ENCODE measurements around the gene PRAMEF20. TPM values are rescaled to one million over a fixed set of nuclear protein-coding genes. Genes with fewer than 3 reads are reported as not detected.
"Not testable (repeated sequence)": the region's sequence is repeated elsewhere in the genome, so short reads cannot be mapped to it uniquely, and the experiment has no call there.

The PRAMEF20 gene
- not detected for total RNA-seq

- not testable (repeated sequence) for DNase-seq
Observed at GRCh38 chr1:13410150-13410549, at the start of gene PRAMEF20. PRAMEF20 (plus strand) TSS chr1:13410450; CDS start chr1:13416355, 5,905 bp downstream.

GRCh38 chr1:13362364-13362763 lies 47.9 kb upstream of the PRAMEF20 start:
- not testable (repeated sequence) for DNase-seq

DNA sequence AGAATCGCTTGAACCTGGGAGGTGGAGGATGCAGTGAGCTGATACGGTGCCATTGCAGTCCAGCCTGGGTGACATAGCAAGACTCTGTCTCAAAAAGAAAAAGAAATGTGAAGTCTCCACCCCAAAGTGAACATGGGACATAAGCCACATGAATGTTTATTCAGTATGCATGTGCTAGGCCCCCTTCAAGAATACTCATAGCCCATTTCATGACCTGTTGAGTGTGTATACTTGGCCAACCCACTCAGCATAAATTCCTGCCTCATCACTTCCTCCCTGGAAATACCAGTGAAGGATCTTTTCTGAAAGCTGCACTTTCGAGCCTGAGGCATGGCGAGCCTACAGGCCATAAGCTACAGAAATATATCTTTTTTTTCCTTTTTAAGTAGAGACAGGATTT lies 45.3 kb upstream of the PRAMEF20 start:
- DNase-seq: not testable (repeated sequence)

- not testable (repeated sequence) for DNase-seq
Observed at GRCh38 chr1:13366536-13366935, 43.7 kb upstream of the PRAMEF20 start.

DNA sequence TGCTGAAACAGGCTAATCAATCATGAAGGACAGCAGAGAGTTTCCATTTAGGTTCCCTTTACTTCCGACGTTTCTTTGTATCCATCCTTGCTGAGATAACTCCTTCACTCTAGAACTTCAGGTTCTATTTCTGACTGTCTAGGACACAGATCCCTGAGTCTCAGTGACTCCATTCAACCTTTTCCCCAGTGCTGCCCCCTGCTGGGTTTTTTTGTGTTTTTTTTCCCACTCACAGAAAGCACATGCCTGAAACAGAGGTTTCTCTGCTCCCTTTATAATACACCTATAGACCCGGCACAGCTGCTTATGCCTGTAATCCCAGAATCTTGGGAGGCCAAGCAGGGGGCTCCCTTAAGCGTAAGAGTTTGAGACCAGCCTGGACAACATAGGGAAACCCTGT lies 41.7 kb upstream of the PRAMEF20 start:
- DNase-seq: peak; percentile 36

GRCh38 chr1:13378983-13379382 lies 31.3 kb upstream of the PRAMEF20 start:
- not testable (repeated sequence) for DNase-seq

DNA sequence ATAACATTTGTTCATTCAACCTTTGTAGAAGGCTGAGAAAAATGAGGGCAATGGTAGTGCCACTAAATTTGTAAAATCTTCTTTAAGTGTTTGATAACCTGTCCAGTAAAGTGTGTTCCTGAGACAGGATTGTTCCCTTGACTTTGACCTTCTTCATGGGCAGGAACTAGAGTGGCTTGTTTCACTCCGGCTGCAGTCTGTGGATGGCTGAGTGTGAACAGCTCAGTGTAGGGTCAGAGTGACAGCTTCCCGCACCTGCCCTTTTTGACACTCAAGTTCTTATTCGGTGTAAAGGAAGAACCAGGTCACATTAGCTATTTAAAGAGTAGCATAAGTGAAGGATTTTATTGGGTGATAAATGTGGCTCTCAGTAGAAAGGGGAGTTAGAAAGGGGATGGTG lies 29.9 kb upstream of the PRAMEF20 start:
- DNase-seq: not testable (repeated sequence)

GRCh38 chr1:13389332-13389731 lies 20.9 kb upstream of the PRAMEF20 start, which contains the start of gene PRAMEF17:
PRAMEF17 (plus strand) TSS chr1:13389632; CDS start chr1:13389658, 26 bp downstream.
- DNase-seq: not testable (repeated sequence)

DNA sequence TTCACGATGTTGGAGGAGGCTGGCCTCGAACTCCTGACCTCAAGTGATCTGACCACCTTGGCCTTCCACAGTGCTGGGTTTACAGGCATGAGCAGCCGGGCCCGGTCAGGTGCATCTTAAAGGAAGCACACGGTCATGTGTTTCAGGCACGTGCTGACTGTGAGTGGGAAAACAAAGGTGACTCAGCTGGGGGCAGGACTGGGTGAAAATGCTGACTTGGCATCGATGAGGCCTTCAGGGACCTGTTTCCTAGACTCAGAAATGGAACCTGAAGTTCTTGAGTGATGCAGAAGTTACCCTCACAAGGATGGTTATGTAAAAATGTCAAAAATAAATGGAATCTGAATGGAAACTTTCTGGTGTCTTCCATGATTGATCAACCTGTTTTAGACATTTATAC lies 17.2 kb upstream of the PRAMEF20 start:
- DNase-seq: not testable (repeated sequence)

DNA sequence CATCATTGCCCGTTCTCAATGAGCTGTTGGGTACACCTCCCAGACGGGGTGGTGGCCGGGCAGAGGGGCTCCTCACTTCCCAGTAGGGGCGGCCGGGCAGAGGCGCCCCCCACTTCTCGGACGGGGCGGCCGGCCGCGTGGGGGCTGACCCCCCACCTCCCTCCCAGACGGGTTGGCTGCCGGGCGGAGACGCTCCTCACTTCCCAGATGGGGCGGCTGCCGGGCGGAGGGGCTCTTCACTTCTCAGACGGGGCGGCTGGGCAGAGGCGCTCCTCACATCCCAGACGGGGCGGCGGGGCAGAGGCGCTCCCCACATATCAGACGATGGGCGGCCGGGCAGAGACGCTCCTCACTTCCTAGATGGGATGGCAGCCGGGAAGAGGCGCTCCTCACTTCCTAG lies 15.5 kb upstream of the PRAMEF20 start:
- not testable (repeated sequence) for DNase-seq

DNA sequence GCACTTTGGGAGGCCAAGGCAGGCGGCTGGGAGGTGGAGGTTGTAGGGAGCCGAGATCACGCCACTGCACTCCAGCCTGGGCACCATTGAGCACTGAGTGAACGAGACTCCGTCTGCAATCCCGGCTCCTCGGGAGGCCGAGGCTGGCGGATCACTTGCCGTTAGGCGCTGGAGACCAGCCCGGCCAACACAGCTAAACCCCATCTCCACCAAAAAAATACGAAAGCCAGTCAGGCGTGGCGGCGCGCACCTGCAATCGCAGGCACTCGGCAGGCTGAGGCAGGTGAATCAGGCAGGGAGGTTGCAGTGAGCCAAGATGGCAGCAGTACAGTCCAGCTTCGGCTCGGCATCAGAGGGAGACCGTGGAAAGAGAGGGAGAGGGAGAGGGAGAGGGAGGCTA lies 14.9 kb upstream of the PRAMEF20 start:
- DNase-seq: not testable (repeated sequence)

DNA sequence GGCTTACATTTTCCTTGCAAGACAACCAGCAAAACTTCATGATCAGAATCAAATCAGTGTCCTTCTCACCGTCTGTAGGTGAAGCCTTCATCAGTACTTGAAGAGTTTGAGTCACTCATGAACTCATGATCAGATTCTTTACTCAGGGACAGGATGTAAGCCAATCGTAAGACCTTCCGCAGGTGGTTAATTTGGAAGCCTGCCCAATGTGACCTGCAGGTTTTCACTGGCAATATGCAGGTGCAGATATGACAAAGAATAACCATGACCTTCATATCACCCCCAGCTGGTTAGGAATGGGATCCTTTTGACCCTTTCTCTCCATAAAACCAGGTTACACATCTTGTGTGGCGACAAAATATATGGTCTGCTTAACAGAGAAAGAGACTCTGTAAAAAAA lies 2.4 kb upstream of the PRAMEF20 start:
- no peak for DNase-seq

DNA sequence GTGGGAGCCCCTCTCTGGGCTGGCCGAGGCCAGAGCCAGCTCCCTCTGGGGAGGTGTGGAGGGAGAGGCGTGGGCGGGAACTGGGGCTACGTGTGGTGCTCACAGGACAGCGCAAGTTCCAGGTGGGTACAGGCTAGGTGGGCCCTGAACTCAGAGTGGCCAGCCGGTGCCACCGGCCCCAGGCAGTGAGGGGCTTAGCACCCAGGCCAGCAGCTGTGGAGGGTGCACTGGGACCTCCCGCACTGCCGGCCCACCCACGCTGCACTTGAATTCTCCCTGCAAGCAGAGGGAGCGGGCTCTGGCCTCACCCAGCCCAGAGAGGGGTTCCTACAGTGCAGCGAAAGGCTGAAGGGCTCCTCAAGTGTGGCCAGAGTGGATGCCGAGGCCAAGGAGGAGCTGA lies 20.2 kb downstream of the PRAMEF20 start:
- DNase-seq: no peak

DNA sequence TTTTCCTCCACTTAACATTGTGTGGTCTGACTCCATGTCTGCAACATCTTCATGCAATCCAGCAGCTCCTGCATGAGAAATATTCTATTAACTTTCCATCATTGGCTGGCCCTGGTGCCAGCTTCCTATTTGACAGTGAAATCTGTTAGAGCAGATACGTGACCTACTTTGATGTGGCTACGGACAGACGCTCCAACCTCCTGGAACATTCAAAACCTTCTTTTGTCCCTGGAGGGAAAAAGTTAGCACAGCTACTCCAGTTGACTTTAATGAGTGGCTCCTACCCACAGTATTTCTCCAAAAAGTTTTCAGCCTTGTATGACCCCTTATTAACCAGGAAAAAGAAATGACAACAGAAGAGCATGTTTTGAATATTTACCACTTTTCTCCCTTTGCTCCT lies 22.0 kb downstream of the PRAMEF20 start:
- no peak for DNase-seq

GRCh38 chr1:13433694-13434358 lies 23.6 kb downstream of the PRAMEF20 start:
- DNase-seq: not testable (repeated sequence)

- DNase-seq: no peak
Observed at GRCh38 chr1:13435458-13435857, 25.2 kb downstream of the PRAMEF20 start.

DNA sequence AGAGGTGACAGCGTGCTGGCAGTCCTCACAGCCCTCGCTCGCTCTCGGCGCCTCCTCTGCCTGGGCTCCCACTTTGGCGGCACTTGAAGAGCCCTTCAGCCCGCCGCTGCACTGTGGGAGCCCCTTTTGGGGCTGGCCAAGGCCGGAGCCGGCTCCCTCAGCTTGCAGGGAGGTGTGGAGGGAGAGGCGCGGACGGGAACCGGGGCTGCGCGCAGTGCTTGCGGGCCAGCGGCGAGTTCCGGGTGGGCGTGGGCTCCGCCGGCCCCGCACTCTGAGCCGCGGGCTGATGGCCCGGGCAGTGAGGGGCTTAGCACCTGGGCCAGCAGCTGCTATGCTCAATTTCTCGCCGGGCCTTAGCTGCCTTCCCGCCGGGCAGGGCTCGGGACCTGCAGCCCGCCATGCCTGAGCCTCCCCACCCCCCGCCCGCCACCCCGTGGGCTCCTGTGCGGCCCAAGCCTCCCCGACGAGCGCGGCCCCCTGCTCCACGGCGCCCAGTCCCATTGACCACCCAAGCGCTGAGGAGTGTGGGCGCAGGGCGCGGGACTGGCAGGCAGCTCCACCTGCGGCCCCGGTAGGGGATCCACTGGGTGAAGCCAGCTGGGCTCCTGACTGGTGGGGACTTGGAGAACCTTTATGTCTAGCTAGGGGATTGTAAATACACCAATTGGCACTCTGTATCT lies 29.0 kb downstream of the PRAMEF20 start:
- DNase-seq: not testable (repeated sequence)

GRCh38 chr1:13443335-13443979 lies 33.2 kb downstream of the PRAMEF20 start:
- DNase-seq: no peak

DNA sequence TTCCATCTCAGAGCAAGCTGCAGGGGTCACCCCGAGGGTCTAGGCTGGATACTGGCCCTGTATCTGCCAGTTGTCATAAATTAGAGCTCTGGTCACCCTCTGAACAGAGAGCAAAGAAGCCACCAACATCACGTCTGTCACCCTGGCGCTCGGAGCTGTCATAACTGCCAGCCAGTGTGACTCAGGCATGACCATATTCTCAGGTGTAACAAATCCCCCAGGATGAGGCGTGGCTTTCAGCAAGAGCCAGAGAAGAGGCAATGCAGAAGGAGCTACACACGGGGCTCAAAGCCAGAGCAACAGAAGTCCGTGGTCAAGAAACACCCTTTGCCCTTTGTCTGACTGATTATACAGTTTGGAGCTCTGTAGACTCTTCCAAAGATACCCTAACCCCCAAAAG lies 40.0 kb downstream of the PRAMEF20 start:
- DNase-seq: no peak

DNA sequence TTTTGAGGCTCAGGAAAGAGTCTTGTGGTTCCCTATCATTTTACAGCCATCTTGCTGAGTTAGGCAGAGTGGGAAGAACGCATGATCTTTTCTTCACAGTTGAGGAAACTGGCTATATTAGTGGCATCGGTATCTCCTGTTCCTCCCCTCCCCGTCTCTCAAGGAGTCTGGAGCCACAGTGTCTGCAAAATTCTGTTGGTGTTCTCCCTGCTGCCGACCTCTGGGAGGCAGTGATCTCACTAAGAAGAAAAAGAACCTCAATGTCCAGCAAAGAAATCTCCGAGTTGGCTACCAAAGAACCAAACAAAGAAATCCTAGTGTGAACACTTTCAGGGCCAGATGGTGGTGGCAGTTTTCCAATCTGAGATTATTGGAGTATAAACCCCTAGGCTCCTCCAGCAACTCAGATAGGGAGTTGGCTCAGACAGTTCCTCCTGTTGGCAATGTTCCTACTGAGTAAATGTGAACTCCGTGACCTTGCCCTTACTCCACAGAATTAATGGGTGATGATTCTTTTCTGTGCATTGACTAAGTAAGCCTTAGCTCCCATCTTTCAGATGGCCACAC lies 41.2 kb downstream of the PRAMEF20 start:
- DNase-seq: peak; percentile 26

GRCh38 chr1:13456904-13457532 lies 46.8 kb downstream of the PRAMEF20 start:
- no peak for DNase-seq

DNA sequence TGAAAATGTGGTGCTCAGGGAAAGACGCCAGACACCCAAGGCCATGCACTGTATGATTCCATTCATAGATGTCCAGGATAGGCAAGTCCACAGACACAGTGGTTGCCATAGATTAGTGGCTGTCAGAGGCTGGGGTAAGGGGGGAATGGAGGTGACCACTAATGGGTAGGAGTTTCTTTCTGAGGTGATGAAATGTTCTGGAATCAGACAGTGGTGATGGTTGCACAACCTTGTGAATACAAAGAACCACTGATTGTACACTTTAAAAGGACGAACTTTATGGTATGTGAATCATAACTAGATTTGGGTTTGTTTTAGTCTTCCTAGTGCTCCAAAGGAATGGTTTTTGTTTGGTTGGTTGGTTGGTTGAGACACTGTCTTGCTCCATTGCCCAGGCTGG lies 51.7 kb downstream of the PRAMEF20 start:
- no peak for DNase-seq

Data from tongue (tissue), 2 donors.